GM21786 (cell line): ENCODE results near the gene OR6C65.

ENCODE experiments used
- ATAC-seq: cut with Tn5 transposase; IDR thresholded peaks from one replicate; pipeline ENCODE4 v1.9.1; 2021; ENCODE audit not compliant: unreplicated experiment

OR6C65 gene

GRCh38 chr12:55445357-55445756 lies 45.0 kb downstream of the OR6C65 start:
- ATAC-seq, result no peak

GRCh38 chr12:55446326-55446725 lies 46.0 kb downstream of the OR6C65 start:
- no peak for ATAC-seq

- ATAC-seq, result no peak
Observed at GRCh38 chr12:55448825-55449224, 48.5 kb downstream of the OR6C65 start.
